H1 (cell line): ENCODE results near the gene TMEM106A. TPM values are rescaled to one million over a fixed set of nuclear protein-coding genes. Genes with fewer than 3 reads are reported as not detected.

Source experiments
- CTCF ChIA-PET: fragments of 300-600 bp; sonication (Branson Sonifier 250); formaldehyde crosslinking; loops from one replicate; lab custom pipeline; 2021; ENCODE audit not compliant: partially characterized antibody; lab: Charles Lee
- POLR2A ChIA-PET: fragments of 300-600 bp; sonication (Branson Sonifier 250); formaldehyde crosslinking; loops from one replicate; lab custom pipeline; 2021; ENCODE audit warnings: inconsistent platforms; ENCODE audit not compliant: partially characterized antibody; lab: Charles Lee
- DNase-seq, 2 experiments: peaks; one replicate each; pipeline versions ENCODE4 v3.0.0 to v3.0.0-alpha.2; 2010 to 2022; ENCODE audit warnings: low spot score in 2 of 2, low read depth in 1 of 2, mixed read lengths in 1 of 2
- FAIRE-seq: peaks from 2 replicates; lab custom pipeline; 2011; peaks lifted over from hg19 to GRCh38; lab: Jason Lieb, UNC
- H2AFZ ChIP-seq: 2 replicates; pipeline ENCODE4 v1.8.1; 2012; ENCODE audit warnings: low read length, inconsistent platforms
- H2AK5ac ChIP-seq: 2 replicates; pipeline ENCODE4 v1.6.1; 2013; ENCODE audit warnings: low read depth, low read length
- H2BK120ac ChIP-seq: replicated peaks from 2 replicates; pipeline ENCODE3; 2013; ENCODE audit warnings: low read depth, low read length, inconsistent platforms
- H2BK12ac ChIP-seq: 2 replicates; pipeline ENCODE4 v1.6.1; 2013; ENCODE audit warnings: low read depth, low read length
- H2BK15ac ChIP-seq: 2 replicates; pipeline ENCODE4 v1.6.1; 2013; ENCODE audit warnings: low read length
- H2BK20ac ChIP-seq: 2 replicates; pipeline ENCODE4 v1.6.1; 2013; ENCODE audit warnings: low read length
- H2BK5ac ChIP-seq: 2 replicates; pipeline ENCODE4 v1.6.1; 2013; ENCODE audit warnings: low read depth, low read length
- H3K14ac ChIP-seq: 2 replicates; pipeline ENCODE4 v1.6.1; 2013; ENCODE audit warnings: inconsistent platforms; ENCODE audit not compliant: insufficient read length
- H3K18ac ChIP-seq: 2 replicates; pipeline ENCODE4 v1.6.1; 2013; ENCODE audit warnings: low read length; ENCODE audit errors: extremely low read depth
- H3K23ac ChIP-seq: 2 replicates; pipeline ENCODE4 v1.6.1; 2013; ENCODE audit warnings: inconsistent platforms; ENCODE audit not compliant: insufficient read length
- H3K23me2 ChIP-seq: 2 replicates; pipeline ENCODE4 v1.6.1; 2013; ENCODE audit warnings: low read depth, low read length
- H3K27ac ChIP-seq: 2 replicates; pipeline ENCODE4 v1.6.1; 2011; ENCODE audit warnings: low read depth, low read length, inconsistent platforms
- H3K27me3 ChIP-seq, 4 experiments: replicated peaks in 1 of 4; 1 replicate in 1 of 4; 2 replicates in 3 of 4; pipeline versions ENCODE4 v1.6.1 to v1.8.1; 2011 to 2013; ENCODE audit warnings: low read length in 3 of 4, mild to moderate bottlenecking in 3 of 4, inconsistent platforms in 2 of 4, mixed read lengths in 2 of 4, moderate library complexity in 1 of 4; ENCODE audit not compliant: control insufficient read depth in 3 of 4, insufficient read depth in 3 of 4; ENCODE audit errors: extremely low read depth in 1 of 4
- H3K36me3 ChIP-seq, 4 experiments: 2 replicates each; pipeline versions ENCODE4 v1.6.1 to v1.8.1; 2011 to 2013; ENCODE audit warnings: mild to moderate bottlenecking in 4 of 4, low read length in 3 of 4, moderate library complexity in 2 of 4, control low read depth in 1 of 4, inconsistent platforms in 1 of 4; ENCODE audit not compliant: insufficient read depth in 4 of 4, control insufficient read depth in 2 of 4
- H3K4ac ChIP-seq: replicated peaks from 2 replicates; pipeline ENCODE3; 2013; ENCODE audit warnings: low read length, low read depth, mixed read lengths, inconsistent platforms; ENCODE audit not compliant: insufficient read length
- H3K4me1 ChIP-seq, 4 experiments: replicated peaks in 1 of 4; 1 replicate in 1 of 4; 2 replicates in 3 of 4; pipeline versions ENCODE4 v1.6.1 to v1.8.1; 2011 to 2013; ENCODE audit warnings: low read length in 3 of 4, inconsistent platforms in 2 of 4, mixed read lengths in 1 of 4; ENCODE audit not compliant: insufficient read depth in 4 of 4, control insufficient read depth in 3 of 4
- H3K4me2 ChIP-seq, 2 experiments: 2 replicates each; pipeline versions ENCODE4 v1.6.1 to v1.8.1; 2011 to 2013; ENCODE audit warnings: low read depth in 2 of 2, low read length in 2 of 2, control low read depth in 1 of 2, inconsistent platforms in 1 of 2, mild to moderate bottlenecking in 1 of 2; ENCODE audit not compliant: insufficient read depth in 1 of 2
- H3K4me3 ChIP-seq, 4 experiments: fragments of 200-600, 300-600 bp in 1 of 4; sonication (generic), shearing (Covaris generic), sonication (Bioruptor Twin) in 1 of 4; 2 replicates each; pipeline versions ENCODE4 v1.5.1 to v1.8.1; 2011 to 2016; ENCODE audit warnings: low read length in 4 of 4, low read depth in 3 of 4, control low read depth in 2 of 4, inconsistent platforms in 2 of 4, mild to moderate bottlenecking in 2 of 4, mixed read lengths in 1 of 4, moderate library complexity in 1 of 4; ENCODE audit not compliant: insufficient read depth in 2 of 4; ENCODE audit errors: extremely low read depth in 1 of 4
- H3K56ac ChIP-seq: replicated peaks from 2 replicates; pipeline ENCODE3; 2013; ENCODE audit warnings: low read depth, mild to moderate bottlenecking, mixed read lengths, low read length, inconsistent platforms; ENCODE audit not compliant: insufficient read length
- H3K79me1 ChIP-seq: 2 replicates; pipeline ENCODE4 v1.6.1; 2013; ENCODE audit warnings: low read depth, low read length, control low read depth
- H3K79me2 ChIP-seq, 2 experiments: 2 replicates each; pipeline versions ENCODE4 v1.6.1 to v1.8.1; 2012 to 2013; ENCODE audit warnings: low read length in 2 of 2, mild to moderate bottlenecking in 2 of 2, inconsistent platforms in 1 of 2; ENCODE audit not compliant: insufficient read depth in 2 of 2, control insufficient read depth in 1 of 2
- H3K9ac ChIP-seq, 4 experiments: replicated peaks in 1 of 4; 1 replicate in 1 of 4; 2 replicates in 3 of 4; pipeline versions ENCODE4 v1.6.1 to v1.8.1; 2011 to 2013; ENCODE audit warnings: low read depth in 3 of 4, low read length in 3 of 4, control low read depth in 2 of 4, mild to moderate bottlenecking in 2 of 4, moderate library complexity in 2 of 4, inconsistent platforms in 1 of 4; ENCODE audit errors: extremely low read depth in 1 of 4
- H3K9me3 ChIP-seq, 2 experiments: 2 replicates each; pipeline versions ENCODE4 v1.6.1 to v1.8.1; 2012 to 2013; ENCODE audit warnings: mild to moderate bottlenecking in 2 of 2, moderate library complexity in 2 of 2, control low read depth in 1 of 2, inconsistent platforms in 1 of 2, low read depth in 1 of 2, low read length in 1 of 2, mixed read lengths in 1 of 2; ENCODE audit not compliant: insufficient read depth in 2 of 2
- H4K20me1 ChIP-seq, 2 experiments: replicated peaks in 1 of 2; 2 replicates each; pipeline versions ENCODE3 to v1.8.1; 2011 to 2013; ENCODE audit warnings: inconsistent platforms in 2 of 2, low read length in 2 of 2, mild to moderate bottlenecking in 1 of 2; ENCODE audit not compliant: insufficient read depth in 2 of 2, control insufficient read depth in 1 of 2
- H4K5ac ChIP-seq: 2 replicates; pipeline ENCODE4 v1.6.1; 2013; ENCODE audit warnings: low read length, low read depth, mixed read lengths, inconsistent platforms; ENCODE audit not compliant: insufficient read length
- H4K8ac ChIP-seq: 2 replicates; pipeline ENCODE4 v1.8.0; 2013; ENCODE audit warnings: mild to moderate bottlenecking, moderate library complexity, low read length, inconsistent platforms; ENCODE audit not compliant: insufficient read depth; ENCODE audit errors: extremely low read depth
- H4K91ac ChIP-seq: replicated peaks from 2 replicates; pipeline ENCODE3; 2013; ENCODE audit warnings: low read length, mixed read lengths, inconsistent platforms; ENCODE audit not compliant: insufficient read length
- BCL11A ChIP-seq, 2 experiments: IDR thresholded peaks; one replicate each; pipeline ENCODE4 v1.6.1; 2011; ENCODE audit warnings: low read depth in 2 of 2, low read length in 2 of 2, mild to moderate bottlenecking in 2 of 2
- CHD1 ChIP-seq: IDR thresholded peaks from 2 replicates; pipeline ENCODE4 v1.6.1; 2012; ENCODE audit warnings: low read depth, low read length, improper control_type of control experiment
- CHD2 ChIP-seq: IDR thresholded peaks from 2 replicates; pipeline ENCODE4 v1.6.1; 2012; ENCODE audit warnings: low read length, improper control_type of control experiment
- HDAC6 ChIP-seq: IDR thresholded peaks from one replicate; pipeline ENCODE4 v1.7.1; 2012; ENCODE audit warnings: low read depth, mild to moderate bottlenecking, inconsistent platforms, low read length, moderate library complexity
- JUN ChIP-seq: IDR thresholded peaks from 2 replicates; pipeline ENCODE4 v1.6.1; 2011; ENCODE audit warnings: low read depth, mild to moderate bottlenecking, improper control_type of control experiment, low read length
- KDM4A ChIP-seq: IDR thresholded peaks from one replicate; pipeline ENCODE4 v1.7.1; 2012; ENCODE audit warnings: low read depth, mild to moderate bottlenecking, moderate library complexity, low read length, inconsistent platforms; ENCODE audit not compliant: severe bottlenecking
- KDM5A ChIP-seq: fragments of 200-600 bp; IDR thresholded peaks from 2 replicates; pipeline ENCODE4 v1.7.1; 2012; ENCODE audit warnings: mild to moderate bottlenecking, low read length, inconsistent platforms, mixed read lengths
- POU5F1 ChIP-seq: IDR thresholded peaks from 2 replicates; pipeline ENCODE4 v1.6.1; 2011; ENCODE audit warnings: low read depth, mild to moderate bottlenecking, low read length, moderate library complexity
- RXRA ChIP-seq: IDR thresholded peaks from 2 replicates; pipeline ENCODE4 v1.6.1; 2011; ENCODE audit warnings: low read depth, mild to moderate bottlenecking, low read length, moderate library complexity; ENCODE audit not compliant: insufficient read depth
- SP2 ChIP-seq: IDR thresholded peaks from 2 replicates; pipeline ENCODE4 v1.6.1; 2012; ENCODE audit warnings: mild to moderate bottlenecking, low read length, inconsistent platforms
- TEAD4 ChIP-seq: IDR thresholded peaks from 2 replicates; pipeline ENCODE4 v1.6.1; 2012; ENCODE audit warnings: low read depth, low read length, inconsistent platforms, mixed read lengths
- WGBS, 2 experiments: shearing (Covaris generic) in 1 of 2; methylation state at CpG; one replicate each; pipeline versions ENCODE4 v1.1.6 to v1.1.7; 2013 to 2015; ENCODE audit warnings: low lambda C conversion rate in 2 of 2, mixed read lengths in 2 of 2, inconsistent platforms in 1 of 2, low coverage in 1 of 2, missing lambda C conversion rate in 1 of 2; ENCODE audit not compliant: insufficient replicate concordance in 2 of 2, insufficient coverage in 1 of 2, insufficient read length in 1 of 2; ENCODE audit errors: extremely low coverage in 1 of 2, missing lambda C conversion rate in 1 of 2; 5-methylcytosine and 5-hydroxymethylcytosine counted together
- polyA plus RNA-seq, 7 experiments: library from polyadenylated mRNA; depleted of rRNA in 3 of 7; stranded (reverse) in 5 of 7; unstranded in 2 of 7; fragments of >200 nt in 5 of 7; fragments of 200-250 nt in 2 of 7; gene quantifications; 1 replicate in 5 of 7; 2 replicates in 1 of 7; 4 replicates in 1 of 7; pipeline versions ENCODE4 v1.2.1 to v1.2.3, GENCODE V29; 2011 to 2013; ENCODE audit warnings: missing spikeins in 2 of 7, mixed read lengths in 2 of 7
- total RNA-seq: library from RNA; stranded (reverse); fragmentation: NEBNext Ultra II Directional; extraction: Animal tissue kit (Norgen Biotek cat#: 25700); gene quantifications from 2 replicates; pipeline ENCODE4 v1.2.1, GENCODE V29; 2021
- TF ChIP-seq, protein P1 (sequence below): IDR thresholded peaks from 2 replicates; pipeline ENCODE4 v1.6.1; 2012; ENCODE audit warnings: low read length, inconsistent platforms
- TF ChIP-seq, protein P2 (sequence below): IDR thresholded peaks from 2 replicates; pipeline ENCODE4 v1.6.1; 2011; ENCODE audit warnings: low read depth, mild to moderate bottlenecking, low read length; ENCODE audit not compliant: insufficient read depth

TMEM106A gene
- total and polyA plus RNA-seq, 2 of the 8 experiments (the other 6 are each of a cell fraction or from before 2014, with no cell fraction given), result 3.2 to 5.4 TPM

DNA sequence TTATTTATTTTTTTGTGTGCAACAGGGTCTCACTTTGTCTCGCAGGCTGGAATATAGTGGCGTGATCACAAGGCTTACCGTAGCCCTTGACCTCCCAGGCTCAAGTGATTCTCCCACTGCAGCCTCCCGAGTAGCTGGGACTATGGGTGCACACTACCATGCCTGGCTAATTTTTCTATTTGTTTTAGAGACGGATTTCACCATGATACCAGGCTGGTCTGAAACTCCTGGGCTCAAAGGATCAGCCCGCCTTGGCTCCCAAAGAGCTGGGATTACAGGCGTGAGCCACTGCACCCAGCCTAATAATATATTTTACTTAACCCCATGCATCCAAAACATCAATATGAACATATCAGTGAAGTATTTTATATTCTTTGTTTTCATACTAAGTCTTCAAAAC lies 14.7 kb downstream of the TMEM106A start:
- Histone ChIP-seq H3K36me3 (no peaks in the 10 kb centered on the region), H3K23ac (no peak overlapping the region), H3K18ac (no peak overlapping the region), H3K27me3 (no peaks in the 10 kb centered on the region), H2BK5ac (no peak overlapping the region), H4K5ac (no peak overlapping the region), H4K91ac (no peak overlapping the region), H3K56ac (no peak overlapping the region), H3K4ac (no peak overlapping the region), H2BK15ac (no peak overlapping the region), H4K8ac (no peak overlapping the region), H2BK12ac (no peak overlapping the region), H3K27ac (no peak overlapping the region), H3K23me2 (no peaks in the 10 kb centered on the region; the same call in 1 of the 2 replicates), H3K4me1 (no peaks in the 10 kb centered on the region), H3K79me1 (no peaks in the 10 kb centered on the region), H3K9ac (no peak overlapping the region), H3K9me3 (no peaks in the 10 kb centered on the region), H2AFZ (no peak overlapping the region), H3K4me2 (no peak overlapping the region), H3K4me3 (no peak overlapping the region), H2BK20ac (no peak overlapping the region), H4K20me1 (no peaks in the 10 kb centered on the region), H3K14ac (no peak overlapping the region), H3K79me2 (no peaks in the 10 kb centered on the region), H2AK5ac (no peak overlapping the region), H2BK120ac (no peak overlapping the region)
- POLR2A ChIA-PET, result interaction anchor here (0.6 to 2.0 kb wide), 5 partner anchors 11 to 228 kb away, joined by 3 to 9 read pairs (median 7); partner anchors contain the start of gene TMEM106A
- CTCF ChIA-PET, result interaction anchor here (0.6 to 1.2 kb wide), 5 partner anchors 10 to 1283 kb away, joined by 3 to 4 read pairs (median 3); no protein-coding TSS in a partner anchor
- 91% methylated on average over 7 of the region's 7 CpGs; no CpG with 5 or more reads in 1 of the 2 experiments for WGBS, 2 experiments
- FAIRE-seq (no peak), DNase-seq (peak in 1 of 2 experiments; percentile 11)
- no peak for TF ChIP-seq RXRA
- TF ChIP-seq TEAD4, result no peak
- TF ChIP-seq CHD1, result no peak
- no peak for TF ChIP-seq BCL11A (IDR thresholded peaks at IDR 0.05; ENCODE audit: low read depth in 2 of 2, low read length in 2 of 2)
- no peak for TF ChIP-seq POU5F1
- TF ChIP-seq CHD2, result no peak
- TF ChIP-seq SP2, result no peak
- no peak for TF ChIP-seq KDM5A
- TF ChIP-seq HDAC6, result no peak
- no peak for TF ChIP-seq KDM4A
- no peak for TF ChIP-seq JUN
- TF ChIP-seq, protein P1, sequence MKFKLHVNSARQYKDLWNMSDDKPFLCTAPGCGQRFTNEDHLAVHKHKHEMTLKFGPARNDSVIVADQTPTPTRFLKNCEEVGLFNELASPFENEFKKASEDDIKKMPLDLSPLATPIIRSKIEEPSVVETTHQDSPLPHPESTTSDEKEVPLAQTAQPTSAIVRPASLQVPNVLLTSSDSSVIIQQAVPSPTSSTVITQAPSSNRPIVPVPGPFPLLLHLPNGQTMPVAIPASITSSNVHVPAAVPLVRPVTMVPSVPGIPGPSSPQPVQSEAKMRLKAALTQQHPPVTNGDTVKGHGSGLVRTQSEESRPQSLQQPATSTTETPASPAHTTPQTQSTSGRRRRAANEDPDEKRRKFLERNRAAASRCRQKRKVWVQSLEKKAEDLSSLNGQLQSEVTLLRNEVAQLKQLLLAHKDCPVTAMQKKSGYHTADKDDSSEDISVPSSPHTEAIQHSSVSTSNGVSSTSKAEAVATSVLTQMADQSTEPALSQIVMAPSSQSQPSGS, result no peak
- TF ChIP-seq, protein P2, sequence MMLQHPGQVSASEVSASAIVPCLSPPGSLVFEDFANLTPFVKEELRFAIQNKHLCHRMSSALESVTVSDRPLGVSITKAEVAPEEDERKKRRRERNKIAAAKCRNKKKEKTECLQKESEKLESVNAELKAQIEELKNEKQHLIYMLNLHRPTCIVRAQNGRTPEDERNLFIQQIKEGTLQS, result no peak
